HEK293T (cell line): ENCODE measurements around the gene ITGB5.

Source experiments
- FOXM1 ChIP-seq: fragments of 450-650 bp; IDR thresholded peaks from 2 replicates; pipeline ENCODE4 v1.6.1; 2017; ENCODE audit warnings: mild to moderate bottlenecking, borderline replicate concordance
- ZNF384 ChIP-seq: fragments of 450-650 bp; IDR thresholded peaks from 2 replicates; pipeline ENCODE4 v1.6.1; 2016

DNA sequence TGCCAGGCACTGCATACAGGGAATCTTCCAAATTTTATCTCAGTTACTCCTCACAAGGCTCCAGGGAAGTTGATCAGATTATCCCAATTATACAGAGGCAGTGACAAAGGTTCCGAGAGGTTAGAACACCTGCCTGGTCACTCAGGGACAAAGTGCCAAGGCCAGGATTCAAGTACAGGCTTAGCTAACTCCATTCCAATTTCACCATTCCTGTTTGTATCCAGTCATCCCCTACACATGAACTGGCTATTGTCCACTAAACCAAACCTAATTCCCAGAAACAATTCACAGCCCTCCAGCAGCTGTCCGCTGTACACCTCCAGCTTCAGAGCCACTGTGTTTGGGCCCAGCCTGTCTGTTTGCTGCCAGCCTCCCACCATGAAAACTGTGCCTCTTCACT lies 31.4 kb upstream of the ITGB5 start:
- TF ChIP-seq FOXM1 (no peak), ZNF384 (no peak)
